PC-9 (cell line): ENCODE results near the gene RBM12.

Source experiments
- EZH2 ChIP-seq: fragments of 200-600 bp; sonication (generic); IDR thresholded peaks from 2 replicates; pipeline ENCODE4 v1.8.0; 2017; ENCODE audit warnings: antibody characterized with exemption, low read depth
- TF ChIP-seq, protein P1 (sequence below): fragments of 200-600 bp; sonication (generic); conservative IDR thresholded peaks from 2 replicates; pipeline ENCODE4 v1.6.1; 2017; ENCODE audit warnings: mixed run types, antibody characterized with exemption, mild to moderate bottlenecking, moderate library complexity

DNA sequence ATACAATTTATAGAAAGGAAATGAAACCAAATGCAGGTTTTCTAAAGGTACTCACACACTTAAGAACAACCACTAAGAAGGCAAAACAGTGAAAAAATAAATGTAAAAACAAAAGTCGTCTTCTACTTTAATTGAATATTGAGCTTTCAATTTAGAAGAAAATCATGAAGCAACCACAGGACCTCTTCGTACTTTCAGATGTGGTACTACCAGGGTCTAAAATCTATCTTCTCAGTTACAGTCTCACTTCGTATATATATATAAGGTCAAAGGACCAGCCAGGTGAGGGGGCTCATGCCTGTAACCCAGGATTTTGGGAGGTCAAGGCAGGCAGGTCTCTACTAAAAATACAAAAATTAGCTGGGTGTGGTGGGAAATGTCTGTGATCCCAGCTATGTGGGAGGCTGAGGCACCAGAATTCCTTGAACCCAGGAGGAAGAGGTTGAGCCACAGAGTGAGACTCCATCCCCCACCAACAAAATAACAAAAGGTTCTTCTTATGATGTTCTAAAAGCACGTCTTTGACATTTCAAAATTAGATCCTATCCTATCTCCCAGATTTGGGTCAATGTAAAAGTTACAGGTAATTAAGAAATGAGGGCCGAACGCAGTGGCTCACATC is 47.0 kb upstream of the RBM12 start:
- TF ChIP-seq, protein P1, sequence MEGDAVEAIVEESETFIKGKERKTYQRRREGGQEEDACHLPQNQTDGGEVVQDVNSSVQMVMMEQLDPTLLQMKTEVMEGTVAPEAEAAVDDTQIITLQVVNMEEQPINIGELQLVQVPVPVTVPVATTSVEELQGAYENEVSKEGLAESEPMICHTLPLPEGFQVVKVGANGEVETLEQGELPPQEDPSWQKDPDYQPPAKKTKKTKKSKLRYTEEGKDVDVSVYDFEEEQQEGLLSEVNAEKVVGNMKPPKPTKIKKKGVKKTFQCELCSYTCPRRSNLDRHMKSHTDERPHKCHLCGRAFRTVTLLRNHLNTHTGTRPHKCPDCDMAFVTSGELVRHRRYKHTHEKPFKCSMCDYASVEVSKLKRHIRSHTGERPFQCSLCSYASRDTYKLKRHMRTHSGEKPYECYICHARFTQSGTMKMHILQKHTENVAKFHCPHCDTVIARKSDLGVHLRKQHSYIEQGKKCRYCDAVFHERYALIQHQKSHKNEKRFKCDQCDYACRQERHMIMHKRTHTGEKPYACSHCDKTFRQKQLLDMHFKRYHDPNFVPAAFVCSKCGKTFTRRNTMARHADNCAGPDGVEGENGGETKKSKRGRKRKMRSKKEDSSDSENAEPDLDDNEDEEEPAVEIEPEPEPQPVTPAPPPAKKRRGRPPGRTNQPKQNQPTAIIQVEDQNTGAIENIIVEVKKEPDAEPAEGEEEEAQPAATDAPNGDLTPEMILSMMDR, result no peak
- no peak for TF ChIP-seq EZH2
